ENCODE data around the gene PDZRN3.
A peak's percentile ranks its signal among the peaks of the same experiment; 100 is the strongest.

The PDZRN3 gene

DNA sequence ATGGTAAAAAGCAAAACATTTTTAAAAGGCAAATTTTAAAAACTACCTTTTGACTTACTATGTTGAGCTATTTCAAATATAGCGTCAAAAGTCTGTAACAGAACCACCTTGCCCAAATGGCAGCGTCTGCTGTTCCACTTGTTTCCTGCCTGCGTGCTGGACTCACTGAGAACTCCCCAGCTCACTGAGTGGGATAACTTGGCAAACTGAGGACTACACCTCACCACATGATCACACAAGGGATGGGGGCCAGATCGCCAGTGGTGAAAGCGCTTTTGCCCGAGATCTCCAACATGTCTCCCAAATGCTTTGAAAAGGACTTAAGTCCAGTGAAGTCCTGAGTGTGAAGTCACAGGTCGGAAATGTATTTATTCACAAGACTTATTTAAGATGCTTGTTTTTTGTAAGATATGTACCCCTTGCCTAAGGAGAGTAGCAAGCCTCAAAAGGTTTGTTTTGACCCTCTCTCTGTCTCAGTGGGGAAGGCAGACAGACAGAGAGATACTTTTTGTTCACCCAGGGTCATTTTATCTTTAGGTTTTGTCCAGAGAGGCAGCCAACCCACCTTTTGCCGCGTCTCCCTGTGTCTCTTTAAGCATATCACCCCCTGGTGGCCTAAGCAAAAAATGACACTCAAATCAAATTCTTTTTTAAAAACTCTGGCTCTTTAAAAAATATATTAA, 192.6 kb downstream of the PDZRN3 start:
- TF ChIP-seq, protein P1, sequence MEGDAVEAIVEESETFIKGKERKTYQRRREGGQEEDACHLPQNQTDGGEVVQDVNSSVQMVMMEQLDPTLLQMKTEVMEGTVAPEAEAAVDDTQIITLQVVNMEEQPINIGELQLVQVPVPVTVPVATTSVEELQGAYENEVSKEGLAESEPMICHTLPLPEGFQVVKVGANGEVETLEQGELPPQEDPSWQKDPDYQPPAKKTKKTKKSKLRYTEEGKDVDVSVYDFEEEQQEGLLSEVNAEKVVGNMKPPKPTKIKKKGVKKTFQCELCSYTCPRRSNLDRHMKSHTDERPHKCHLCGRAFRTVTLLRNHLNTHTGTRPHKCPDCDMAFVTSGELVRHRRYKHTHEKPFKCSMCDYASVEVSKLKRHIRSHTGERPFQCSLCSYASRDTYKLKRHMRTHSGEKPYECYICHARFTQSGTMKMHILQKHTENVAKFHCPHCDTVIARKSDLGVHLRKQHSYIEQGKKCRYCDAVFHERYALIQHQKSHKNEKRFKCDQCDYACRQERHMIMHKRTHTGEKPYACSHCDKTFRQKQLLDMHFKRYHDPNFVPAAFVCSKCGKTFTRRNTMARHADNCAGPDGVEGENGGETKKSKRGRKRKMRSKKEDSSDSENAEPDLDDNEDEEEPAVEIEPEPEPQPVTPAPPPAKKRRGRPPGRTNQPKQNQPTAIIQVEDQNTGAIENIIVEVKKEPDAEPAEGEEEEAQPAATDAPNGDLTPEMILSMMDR (IDR thresholded peaks at IDR 0.05): peak; percentile 68

DNA sequence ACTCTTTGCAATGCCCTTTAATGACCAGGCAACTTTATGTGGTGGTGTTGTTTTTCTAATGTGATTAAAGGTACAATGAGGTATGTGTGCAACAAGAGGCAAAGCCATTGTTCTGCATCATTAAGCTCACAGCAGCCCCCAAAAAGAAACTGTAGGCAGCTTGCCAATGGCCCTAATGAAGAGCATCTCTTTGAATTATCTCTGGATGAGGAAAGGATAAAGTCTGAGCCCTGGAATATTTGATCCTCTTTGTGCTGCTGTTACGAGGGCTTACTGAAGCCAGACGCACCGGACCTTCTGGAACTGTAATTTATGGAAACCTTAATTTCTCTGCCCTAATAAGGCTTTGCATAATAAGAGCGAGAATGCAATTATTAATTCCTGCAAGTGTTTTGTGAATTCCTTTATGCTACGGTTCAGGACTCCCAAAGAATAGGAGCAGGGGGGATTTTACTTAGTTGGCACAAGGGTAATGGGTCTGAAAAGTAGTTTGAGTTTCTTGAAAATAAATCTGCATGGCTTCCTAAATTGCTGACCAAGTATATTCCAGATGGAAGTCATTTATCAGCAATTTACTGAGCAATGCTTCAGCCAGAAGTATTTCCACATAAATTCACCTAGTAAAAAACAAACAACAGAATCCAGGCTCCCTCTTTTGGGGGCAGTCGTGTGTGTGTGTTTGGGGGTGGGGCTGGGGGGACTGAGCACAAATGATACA, 193.4 kb downstream of the PDZRN3 start:
- TF ChIP-seq, protein P1 (IDR thresholded peaks at IDR 0.05): no peak

DNA sequence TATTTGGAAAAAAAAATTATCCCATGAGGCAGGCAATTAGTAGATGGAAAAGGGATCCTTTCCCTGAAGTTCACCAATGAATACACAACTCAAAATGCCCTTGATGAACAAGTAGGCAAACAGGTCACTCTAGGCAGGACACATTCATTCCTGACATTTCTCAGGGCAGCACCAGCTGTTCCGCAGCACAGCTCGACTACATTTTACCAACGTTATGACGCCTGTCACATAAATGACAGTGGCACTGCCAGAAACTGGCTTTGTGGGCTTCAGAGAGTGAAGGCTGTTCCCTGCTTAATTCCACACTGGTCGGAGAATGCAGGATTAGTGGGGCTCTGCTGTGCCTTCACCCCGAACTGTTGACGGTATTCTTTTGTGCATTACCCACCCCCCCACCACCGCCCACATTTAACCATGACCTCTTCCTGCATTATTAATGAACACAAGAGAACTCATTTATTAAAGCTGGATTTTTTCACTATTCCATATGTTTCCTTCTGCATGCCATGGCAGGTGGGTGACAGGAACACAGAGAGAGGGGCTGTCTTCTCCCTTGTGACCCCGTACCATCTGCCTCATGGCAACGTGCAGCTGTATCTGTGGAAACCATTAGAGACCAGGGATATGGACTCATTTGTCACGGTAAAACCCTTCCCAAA, 197.6 kb downstream of the PDZRN3 start:
- TF ChIP-seq, protein P1 (IDR thresholded peaks at IDR 0.05): no peak

DNA sequence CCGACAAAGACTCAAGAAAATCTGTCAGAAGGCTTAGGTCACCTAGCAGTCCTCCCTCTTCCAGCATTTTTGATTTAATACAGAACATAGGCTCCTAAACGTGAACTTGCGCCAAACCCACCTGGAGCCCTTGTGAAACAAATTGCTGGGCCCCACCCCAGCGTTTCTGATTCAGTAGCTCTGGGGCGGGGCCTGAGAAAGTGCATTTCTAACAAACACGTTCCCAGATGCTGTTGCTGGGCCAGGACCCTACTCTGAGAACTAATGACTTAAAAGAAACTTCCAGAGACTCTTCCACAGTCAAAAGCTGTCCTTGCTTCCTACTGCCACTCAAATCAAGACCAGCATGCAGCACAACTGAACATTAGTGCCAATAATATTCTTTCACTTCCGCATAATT, 198.1 kb downstream of the PDZRN3 start:
- TF ChIP-seq, protein P1 (IDR thresholded peaks at IDR 0.05): no peak

DNA sequence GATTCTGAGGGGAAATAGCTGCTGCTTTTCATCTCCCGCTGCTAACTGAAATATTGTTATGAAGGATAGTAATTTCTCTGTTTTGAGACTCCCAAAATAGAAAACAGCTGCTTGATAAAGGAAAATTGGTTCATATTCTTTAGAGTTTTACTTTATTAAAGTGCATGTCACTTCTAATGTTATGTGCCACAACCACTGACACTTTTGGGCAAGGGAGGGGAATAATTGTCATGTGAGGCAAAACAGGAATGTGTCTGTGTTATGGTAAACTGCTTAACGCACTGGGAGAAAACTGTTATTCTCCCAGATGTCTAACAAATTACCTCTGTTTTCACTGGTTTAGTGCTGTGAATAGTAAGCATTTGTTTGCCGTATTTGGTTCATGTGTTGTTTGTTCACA, 201.6 kb downstream of the PDZRN3 start:
- TF ChIP-seq, protein P1 (IDR thresholded peaks at IDR 0.05): no peak

DNA sequence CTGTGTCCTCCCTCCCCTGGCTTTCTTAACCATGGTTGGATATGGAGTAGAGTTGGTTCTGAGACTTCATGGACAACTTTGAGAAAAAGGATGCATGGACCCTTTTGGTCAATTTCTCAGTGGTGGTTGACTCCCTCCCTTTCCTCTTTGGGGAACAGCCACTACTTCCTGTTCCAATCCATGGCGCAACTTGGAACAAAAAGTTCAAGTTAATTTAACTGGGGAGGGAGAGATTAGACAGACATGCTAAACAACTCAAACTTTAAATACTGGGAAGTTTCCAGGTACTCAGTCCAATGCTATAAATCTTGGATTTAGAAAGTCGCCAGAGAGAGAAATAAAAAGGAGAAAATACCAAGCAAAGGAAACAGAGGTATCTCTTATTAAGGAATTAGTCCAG, 202.2 kb downstream of the PDZRN3 start:
- TF ChIP-seq, protein P1 (IDR thresholded peaks at IDR 0.05): no peak

DNA sequence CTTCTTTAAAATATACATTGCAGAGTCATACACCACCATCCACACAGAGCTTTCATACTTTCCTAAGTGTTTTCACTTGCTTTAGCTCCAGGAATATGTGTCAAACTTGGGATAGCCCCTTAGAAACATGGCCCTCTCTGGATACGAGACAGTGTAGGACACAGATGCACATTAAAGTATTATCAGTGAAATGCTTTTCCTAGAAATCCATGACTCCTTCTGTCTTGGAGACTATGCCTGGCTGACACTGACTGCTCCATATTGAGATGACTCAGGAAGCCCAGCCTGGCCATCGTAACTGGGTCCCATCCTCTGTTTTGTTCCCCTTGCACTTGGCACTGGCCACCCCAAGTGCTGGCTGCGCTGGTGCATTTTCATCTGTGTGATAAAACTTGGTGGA, 204.8 kb downstream of the PDZRN3 start:
- TF ChIP-seq, protein P1 (IDR thresholded peaks at IDR 0.05): no peak
